ENCODE results near the gene B4GALT5. TPM values are rescaled to one million over a fixed set of nuclear protein-coding genes. Genes with fewer than 3 reads are reported as not detected.

The B4GALT5 gene
- total RNA-seq, 1 experiment from 2014 or later: 77.0 TPM

- no peaks in the 10 kb centered on the region for H3K27me3 ChIP-seq (ENCODE audit: insufficient read depth, low read length)
- H3K9me3 ChIP-seq (ENCODE audit: control insufficient read depth, low read depth, low read length): no peaks in the 10 kb centered on the region
- peak overlapping the region; percentile 59 to 75 for H3K4me3 Mint-ChIP-seq
- no peak overlapping the region for H4K5ac ChIP-seq (ENCODE audit: insufficient read length, low read depth, low read length)
- no peak overlapping the region for H2AFZ ChIP-seq (ENCODE audit: low read length)
- peak overlapping the region; percentile 43 for H3K4me2 ChIP-seq (ENCODE audit: insufficient read depth, insufficient read length, low read length)
- H2BK15ac ChIP-seq (ENCODE audit: low read depth, low read length): no peak overlapping the region
- H3K18ac ChIP-seq (ENCODE audit: insufficient read length, low read depth, low read length): no peak overlapping the region
- H3K4me1 ChIP-seq (ENCODE audit: insufficient read depth, low read length): no peaks in the 10 kb centered on the region
- no peak overlapping the region for H3K23ac ChIP-seq (ENCODE audit: insufficient read length, low read depth, low read length)
- H4K20me1 ChIP-seq (ENCODE audit: control insufficient read depth, insufficient read depth, insufficient read length): no peaks in the 10 kb centered on the region
- no peak overlapping the region for H3K27ac Mint-ChIP-seq
- H2BK5ac ChIP-seq (ENCODE audit: insufficient read length, low read length): no peak overlapping the region
- no peak overlapping the region for H3K14ac ChIP-seq (ENCODE audit: insufficient read depth, low read length)
- H3K9ac ChIP-seq (ENCODE audit: extremely low read depth, insufficient read length, low read length): no peak overlapping the region
- no peak overlapping the region for H2AK5ac ChIP-seq (ENCODE audit: insufficient read length, low read length)
- no peak overlapping the region for H4K8ac ChIP-seq (replicated peaks; ENCODE audit: insufficient read length, low read depth, low read length)
- no CpG with 5 or more reads among the region's 48 CpGs for WGBS (ENCODE audit: extremely low coverage, insufficient read length, low lambda C conversion rate)
- no peaks in the 10 kb centered on the region for H3K79me2 ChIP-seq (ENCODE audit: insufficient read depth, low read length)
- peaks cover 6 to 8% of the 10 kb centered on the region in 2 experiments for H3K4me1 Mint-ChIP-seq
- TF ChIP-seq CTCF (conservative IDR thresholded peaks at IDR 0.05): peak; percentile 97
- H3K56ac ChIP-seq (ENCODE audit: insufficient read length, low read depth, low read length): no peak overlapping the region
- H3K79me1 ChIP-seq (ENCODE audit: insufficient read depth, low read depth, low read length, poor library complexity, severe bottlenecking): no peaks in the 10 kb centered on the region
- no peaks in the 10 kb centered on the region for H3K36me3 Mint-ChIP-seq (ENCODE audit: insufficient read depth in 1 of 3, low read depth in 3 of 3)
- H2BK20ac ChIP-seq (ENCODE audit: low read depth, low read length, poor library complexity, severe bottlenecking): no peak overlapping the region
- no peak overlapping the region for H3K27ac ChIP-seq (ENCODE audit: insufficient read length, low read depth, low read length)
- H3K4ac ChIP-seq (ENCODE audit: low read depth, low read length): no peak overlapping the region
- peaks cover 12% of the 10 kb centered on the region for H3K27me3 Mint-ChIP-seq (ENCODE audit: low read depth)
- peak; percentile 95 for DNase-seq
- H3K9me3 Mint-ChIP-seq: no peaks in the 10 kb centered on the region; a peak in 1 of 5 replicates
- no peak overlapping the region for H2BK120ac ChIP-seq (ENCODE audit: low read depth, low read length, poor library complexity, severe bottlenecking)
- H3T11ph ChIP-seq (ENCODE audit: low read length): no peak overlapping the region
- peaks cover 7% of the 10 kb centered on the region for H3K23me2 ChIP-seq (ENCODE audit: insufficient read length, low read depth, low read length, poor library complexity, severe bottlenecking)
- no peak overlapping the region for H4K91ac ChIP-seq (ENCODE audit: insufficient read length, low read depth, low read length)
- no peak overlapping the region for H2BK12ac ChIP-seq (ENCODE audit: insufficient read length, low read depth, low read length)
Observed at GRCh38 chr20:49610691-49611538, 102.8 kb downstream of the B4GALT5 start.
